ENCODE results near the gene RNF144A. TPM values are rescaled to one million over a fixed set of nuclear protein-coding genes. Genes with fewer than 3 reads are reported as not detected.

The RNF144A gene
- total and polyA plus RNA-seq, 10 of the 15 experiments (the other 5 are each of a cell fraction or from before 2014, with no cell fraction given), result 0.02 to 12.1 (median 0.48) TPM; not detected in 1

- TF ChIP-seq REST (IDR thresholded peaks at IDR 0.05; ENCODE audit: low read depth, low read length) (no peak), ASH2L (IDR thresholded peaks at IDR 0.05; ENCODE audit: borderline replicate concordance, low read depth) (no peak), PBX3 (IDR thresholded peaks at IDR 0.05; ENCODE audit: insufficient replicate concordance, low read depth, low read length) (no peak), NKRF (conservative IDR thresholded peaks at IDR 0.05) (no peak), PRDM15 (CRISPR knock-in tag; IDR thresholded peaks at IDR 0.05) (no peak), E4F1 (IDR thresholded peaks at IDR 0.05; ENCODE audit: borderline replicate concordance, partially characterized antibody) (no peak), ZNF217 (IDR thresholded peaks at IDR 0.05) (no peak), CHD2 (IDR thresholded peaks at IDR 0.05; ENCODE audit: borderline replicate concordance, low read depth, low read length) (no peak)
Observed at GRCh38 chr2:6928452-6928851, 11.2 kb downstream of the RNF144A start (continued).
